Endometrial microvascular endothelial cells (primary cell): ENCODE measurements around the gene SP2. TPM values are rescaled to one million over a fixed set of nuclear protein-coding genes. Genes with fewer than 3 reads are reported as not detected.

Experiments
- in situ Hi-C: cut with HindIII; loops from 2 replicates; pipeline ENCODE4 v1.10.0; 2017; ENCODE audit warnings: low sequenced_read_pairs, low pct_unique_long_range_greater_than_20kb; ENCODE audit errors: inconsistent ontology term
- total RNA-seq: library from RNA; depleted of rRNA; stranded (reverse); fragments of >200 nt; gene quantifications from one replicate; pipeline ENCODE4 v1.2.3, GENCODE V29; 2015; ENCODE audit errors: inconsistent ontology term

Gene SP2
- total RNA-seq, result 1.4 TPM

- in situ Hi-C loops, result no loop called here
Measured at GRCh38 chr17:47895856-47896671, at the start of gene SP2. TSS of gene SP2 (plus strand) at chr17:47896236. CDS start at chr17:47896287, 51 bp downstream.

- in situ Hi-C loops, result no loop called here
Measured at GRCh38 chr17:47846716-47847340, 49.2 kb upstream of the SP2 start.

- in situ Hi-C loops, result no loop called here
Measured at GRCh38 chr17:47847341-47848197, 48.5 kb upstream of the SP2 start.

GRCh38 chr17:47848198-47848513 lies 47.9 kb upstream of the SP2 start:
- in situ Hi-C loops, result no loop called here

GRCh38 chr17:47850373-47850691 lies 45.7 kb upstream of the SP2 start:
- in situ Hi-C loops, result no loop called here

GRCh38 chr17:47850692-47851573 lies 45.1 kb upstream of the SP2 start, which contains the start of gene SP6:
TSS of gene SP6 (minus strand) at chr17:47851163. CDS start at chr17:47848429, 2,734 bp downstream.
- in situ Hi-C loops, result no loop called here

GRCh38 chr17:47851764-47852112 lies 44.3 kb upstream of the SP2 start:
- in situ Hi-C loops, result no loop called here

GRCh38 chr17:47852113-47852949 lies 43.7 kb upstream of the SP2 start:
- in situ Hi-C loops, result no loop called here

- in situ Hi-C loops, result no loop called here
Measured at GRCh38 chr17:47853616-47854015, 42.4 kb upstream of the SP2 start.

GRCh38 chr17:47855737-47856136 lies 40.3 kb upstream of the SP2 start:
- in situ Hi-C loops, result no loop called here

GRCh38 chr17:47856830-47857229 lies 39.2 kb upstream of the SP2 start:
- in situ Hi-C loops, result no loop called here

- in situ Hi-C loops, result no loop called here
Measured at GRCh38 chr17:47857551-47858455, 38.2 kb upstream of the SP2 start.

- in situ Hi-C loops, result no loop called here
Measured at GRCh38 chr17:47860386-47860785, 35.6 kb upstream of the SP2 start.

- in situ Hi-C loops, result no loop called here
Measured at GRCh38 chr17:47862621-47863440, 33.2 kb upstream of the SP2 start.

GRCh38 chr17:47864791-47865216 lies 31.2 kb upstream of the SP2 start:
- in situ Hi-C loops, result no loop called here

GRCh38 chr17:47866941-47867340 lies 29.1 kb upstream of the SP2 start:
- in situ Hi-C loops, result no loop called here
